Esophagus squamous epithelium (tissue), 4 donors: ENCODE results near the gene TUBA4B.

Experiments used
- CTCF ChIP-seq, 6 experiments: fragments of 450-650 bp in 4 of 6; fragments of 200-600 bp in 2 of 6; sonication (generic) in 2 of 6; IDR thresholded peaks; one replicate each; pipeline ENCODE4 v1.5.1; 2016 to 2019; ENCODE audit warnings: antibody characterized with exemption in 6 of 6, mild to moderate bottlenecking in 4 of 6, moderate library complexity in 4 of 6
- POLR2A ChIP-seq, 4 donors: fragments of 450-650 bp; IDR thresholded peaks; one replicate each; pipeline ENCODE4 v1.6.1; 2017; ENCODE audit warnings: antibody characterized with exemption in 4 of 4, mild to moderate bottlenecking in 4 of 4, moderate library complexity in 3 of 4

GRCh38 chr2:219282943-219283581, 30.0 kb downstream of the TUBA4B start:
- TF ChIP-seq CTCF (IDR thresholded peaks at IDR 0.05) (no peak), POLR2A (IDR thresholded peaks at IDR 0.05) (no peak)
